Thyroid gland (tissue), 4 donors: Measurements from ENCODE around the gene DPP6. TPM values are rescaled to one million over a fixed set of nuclear protein-coding genes. Genes with fewer than 3 reads are reported as not detected.

ENCODE experiments used
- DNase-seq, 2 donors: peaks; one replicate each; pipeline ENCODE4 v3.0.0-alpha.2; 2019
- H3K27ac ChIP-seq, 3 donors: fragments of 200-600 bp; sonication (generic); 1 replicate in 2 of 3; 2 replicates in 1 of 3; pipeline ENCODE4 v1.5.1; 2016 to 2019; ENCODE audit warnings: mild to moderate bottlenecking in 1 of 3, moderate library complexity in 1 of 3
- H3K27me3 ChIP-seq: fragments of 200-600 bp; sonication (generic); one replicate; pipeline ENCODE4 v1.5.1; 2019
- H3K36me3 ChIP-seq, 2 donors: fragments of 200-600 bp; sonication (generic); one replicate each; pipeline ENCODE4 v1.5.1; 2016 to 2019
- H3K4me1 ChIP-seq, 2 donors: fragments of 200-600 bp; sonication (generic); one replicate each; pipeline ENCODE4 v1.5.1; 2017 to 2019
- H3K4me3 ChIP-seq, 3 donors: fragments of 200-600 bp; sonication (generic); replicated peaks in 1 of 3; 1 replicate in 2 of 3; 2 replicates in 1 of 3; pipeline ENCODE4 v1.5.1; 2016; ENCODE audit warnings: mild to moderate bottlenecking in 1 of 3
- H3K9me3 ChIP-seq: fragments of 200-600 bp; sonication (generic); one replicate; pipeline ENCODE4 v1.5.1; 2017
- POLR2A ChIP-seq, 2 donors: fragments of 450-650 bp; IDR thresholded peaks; one replicate each; pipeline ENCODE4 v1.6.1; 2017; ENCODE audit warnings: antibody characterized with exemption in 2 of 2, mild to moderate bottlenecking in 2 of 2, moderate library complexity in 1 of 2
- WGBS, 2 donors: methylation state at CpG; one replicate each; pipeline ENCODE4 v1.1.5; 2017; 5-methylcytosine and 5-hydroxymethylcytosine counted together
- intact Hi-C: fragments of 100-400 bp; cut with DNase I; formaldehyde crosslinking; loops from one replicate; pipeline ENCODE4 v1.15.1; 2023
- total RNA-seq, 4 donors: library from RNA; depleted of rRNA; stranded (reverse); fragments of >200 nt; gene quantifications; one replicate each; pipeline ENCODE4 v1.2.3, GENCODE V29; 2016
- TF ChIP-seq, protein P1 (sequence below), 6 experiments: fragments of 200-600 bp in 3 of 6; fragments of 450-650 bp in 3 of 6; sonication (generic) in 3 of 6; IDR thresholded peaks; one replicate each; pipeline ENCODE4 v1.5.1; 2016 to 2019; ENCODE audit warnings: antibody characterized with exemption in 6 of 6, mild to moderate bottlenecking in 2 of 6, inconsistent platforms in 1 of 6, moderate library complexity in 1 of 6

DPP6 gene
- total RNA-seq, 4 donors from 2014 or later, result 50.7 to 97.7 (median 68.9) TPM

DNA sequence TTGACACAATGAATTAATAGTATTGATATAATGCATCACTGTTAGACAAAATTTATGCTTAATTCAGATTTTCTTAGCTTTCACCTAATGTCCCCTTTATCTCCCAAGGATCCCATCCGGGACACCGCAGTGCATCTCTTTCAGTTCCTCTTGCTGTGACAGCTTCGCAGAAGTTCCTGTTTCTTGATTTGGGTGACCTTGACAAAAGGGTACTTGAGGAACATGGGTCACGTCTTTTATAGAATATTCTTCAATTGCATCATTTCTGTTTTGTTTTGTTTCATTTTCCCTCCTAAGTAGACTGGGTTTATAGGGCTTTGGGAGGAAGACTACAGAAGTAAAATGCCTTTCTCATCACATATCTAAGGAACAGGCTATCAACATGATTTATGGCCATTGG lies 453.2 kb downstream of the DPP6 start:
- Histone ChIP-seq H3K9me3 (no peaks in the 10 kb centered on the region), H3K4me1 (no peaks in the 10 kb centered on the region), H3K4me3 (no peak overlapping the region), H3K27me3 (no peaks in the 10 kb centered on the region), H3K36me3 (no peaks in the 10 kb centered on the region), H3K27ac (no peak overlapping the region)
- TF ChIP-seq, protein P1, sequence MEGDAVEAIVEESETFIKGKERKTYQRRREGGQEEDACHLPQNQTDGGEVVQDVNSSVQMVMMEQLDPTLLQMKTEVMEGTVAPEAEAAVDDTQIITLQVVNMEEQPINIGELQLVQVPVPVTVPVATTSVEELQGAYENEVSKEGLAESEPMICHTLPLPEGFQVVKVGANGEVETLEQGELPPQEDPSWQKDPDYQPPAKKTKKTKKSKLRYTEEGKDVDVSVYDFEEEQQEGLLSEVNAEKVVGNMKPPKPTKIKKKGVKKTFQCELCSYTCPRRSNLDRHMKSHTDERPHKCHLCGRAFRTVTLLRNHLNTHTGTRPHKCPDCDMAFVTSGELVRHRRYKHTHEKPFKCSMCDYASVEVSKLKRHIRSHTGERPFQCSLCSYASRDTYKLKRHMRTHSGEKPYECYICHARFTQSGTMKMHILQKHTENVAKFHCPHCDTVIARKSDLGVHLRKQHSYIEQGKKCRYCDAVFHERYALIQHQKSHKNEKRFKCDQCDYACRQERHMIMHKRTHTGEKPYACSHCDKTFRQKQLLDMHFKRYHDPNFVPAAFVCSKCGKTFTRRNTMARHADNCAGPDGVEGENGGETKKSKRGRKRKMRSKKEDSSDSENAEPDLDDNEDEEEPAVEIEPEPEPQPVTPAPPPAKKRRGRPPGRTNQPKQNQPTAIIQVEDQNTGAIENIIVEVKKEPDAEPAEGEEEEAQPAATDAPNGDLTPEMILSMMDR (IDR thresholded peaks at IDR 0.05), result no peak
- TF ChIP-seq POLR2A (IDR thresholded peaks at IDR 0.05), result no peak
- WGBS, 2 donors, result 84 to 90% methylated on average over 4 of the region's 4 CpGs
- intact Hi-C loops, result no loop called here
- DNase-seq, result no peak

DNA sequence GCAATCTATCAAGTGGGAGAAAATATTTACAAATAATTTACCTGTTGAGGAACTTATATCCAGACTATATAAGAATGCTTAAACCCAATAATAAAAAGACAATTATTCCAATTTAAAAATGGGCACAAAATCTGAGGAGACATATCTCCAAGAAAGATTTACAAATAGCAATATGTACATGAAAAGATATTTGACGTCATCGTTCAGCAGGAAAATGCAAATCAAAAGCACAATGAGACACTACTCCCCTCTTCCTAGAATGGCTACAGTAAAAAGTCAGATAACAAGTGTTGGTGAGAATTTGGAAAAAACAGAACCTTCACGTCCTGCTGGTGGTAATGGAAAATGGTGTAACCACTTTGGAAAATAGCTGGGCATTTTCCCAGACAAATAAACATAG lies 457.0 kb downstream of the DPP6 start:
- Histone ChIP-seq H3K4me3 (no peak overlapping the region), H3K27me3 (no peaks in the 10 kb centered on the region), H3K36me3 (no peaks in the 10 kb centered on the region), H3K4me1 (no peaks in the 10 kb centered on the region), H3K9me3 (no peaks in the 10 kb centered on the region), H3K27ac (no peak overlapping the region)
- WGBS, 2 donors, result 76 to 80% methylated on average over 3 of the region's 3 CpGs
- DNase-seq, result no peak
- TF ChIP-seq, protein P1 (IDR thresholded peaks at IDR 0.05), result no peak
- TF ChIP-seq POLR2A (IDR thresholded peaks at IDR 0.05), result no peak
- intact Hi-C loops, result no loop called here

DNA sequence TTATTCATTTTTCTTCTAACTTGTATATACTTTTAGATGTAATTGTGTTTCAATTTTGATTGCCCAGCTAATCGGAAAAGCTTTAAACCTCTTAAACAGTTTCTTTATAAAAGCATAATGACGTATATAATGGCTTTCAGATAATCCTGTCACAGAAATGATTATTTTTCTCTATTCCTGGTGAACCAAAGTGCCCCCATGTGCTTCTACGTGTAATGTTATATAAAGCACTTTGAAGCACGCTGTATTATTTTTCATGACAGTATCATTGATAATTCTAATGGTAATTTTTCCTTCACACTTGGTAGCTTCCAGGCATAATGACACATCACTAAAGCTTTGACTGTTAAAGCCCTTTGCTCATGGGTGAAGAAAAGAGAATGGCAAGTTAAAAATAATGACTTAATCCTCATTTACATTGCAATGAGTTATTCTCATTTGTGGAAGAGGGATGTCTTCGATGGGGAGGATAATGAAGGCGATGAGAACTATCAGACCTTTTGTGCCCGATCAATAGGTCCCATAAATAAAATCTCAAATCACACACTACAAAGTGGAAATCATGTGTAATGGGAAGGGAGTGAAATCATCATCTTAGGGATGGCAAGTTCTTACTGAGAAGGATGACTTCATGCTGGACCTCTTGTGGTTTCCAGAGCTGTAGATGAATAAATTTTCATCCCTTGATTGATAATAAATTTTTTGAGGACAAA lies 460.1 kb downstream of the DPP6 start:
- no peaks in the 10 kb centered on the region for H3K27me3 ChIP-seq
- TF ChIP-seq, protein P1 (IDR thresholded peaks at IDR 0.05), result no peak
- no peak for TF ChIP-seq POLR2A (IDR thresholded peaks at IDR 0.05)
- H3K27ac ChIP-seq, result no peak overlapping the region
- DNase-seq, result no peak
- 92 to 93% methylated on average over 7 of the region's 7 CpGs for WGBS, 2 donors
- H3K36me3 ChIP-seq, result no peaks in the 10 kb centered on the region
- H3K9me3 ChIP-seq, result no peaks in the 10 kb centered on the region
- intact Hi-C loops, result no loop called here
- H3K4me3 ChIP-seq, result no peak overlapping the region
- H3K4me1 ChIP-seq, result no peaks in the 10 kb centered on the region

DNA sequence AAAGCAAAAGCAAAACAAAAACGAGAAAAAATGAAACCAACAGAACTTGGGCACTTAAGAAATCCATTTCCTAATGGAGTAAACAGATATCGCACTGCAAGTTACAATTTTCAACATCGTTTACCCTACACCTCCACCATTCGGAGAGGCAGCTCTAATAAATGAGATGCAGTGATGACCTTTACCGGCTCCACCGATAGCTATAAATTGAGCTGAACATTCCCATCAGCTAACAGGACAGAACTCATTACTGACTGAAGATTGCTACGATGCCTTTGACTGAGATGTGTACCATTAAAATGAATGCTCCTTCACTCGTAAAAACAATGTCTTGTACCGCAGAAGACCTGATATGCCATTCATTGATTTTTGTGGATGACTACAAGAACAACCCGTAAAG lies 465.6 kb downstream of the DPP6 start:
- Histone ChIP-seq H3K27ac (no peak overlapping the region), H3K27me3 (no peaks in the 10 kb centered on the region), H3K4me1 (no peaks in the 10 kb centered on the region), H3K4me3 (no peak overlapping the region), H3K9me3 (no peaks in the 10 kb centered on the region), H3K36me3 (no peaks in the 10 kb centered on the region)
- TF ChIP-seq POLR2A (IDR thresholded peaks at IDR 0.05), result no peak
- TF ChIP-seq, protein P1 (IDR thresholded peaks at IDR 0.05), result no peak
- DNase-seq, result no peak
- 93% methylated on average over 10 of the region's 10 CpGs for WGBS, 2 donors
- intact Hi-C loops, result no loop called here

DNA sequence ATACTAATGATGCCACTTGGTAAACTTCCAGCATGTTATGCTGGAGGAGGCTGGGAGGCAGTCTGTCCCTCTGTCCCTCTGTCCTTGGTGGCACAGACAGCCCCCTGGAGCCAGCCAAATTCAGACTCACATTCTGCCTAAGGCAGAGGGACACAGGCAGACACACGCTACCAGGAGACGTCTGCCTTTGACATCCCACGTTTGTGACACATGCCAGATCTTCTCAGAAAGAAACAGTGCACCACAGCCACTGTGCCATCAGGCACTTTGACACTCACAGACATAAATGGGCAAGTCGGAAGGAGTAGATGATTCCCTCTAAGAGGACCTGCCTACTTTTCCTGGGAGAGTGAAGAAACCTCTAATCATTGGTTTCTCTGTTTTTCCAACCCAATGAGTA lies 467.0 kb downstream of the DPP6 start:
- no peak overlapping the region for H3K27ac ChIP-seq
- no peaks in the 10 kb centered on the region for H3K36me3 ChIP-seq
- H3K4me3 ChIP-seq, result no peak overlapping the region
- intact Hi-C loops, result no loop called here
- no peaks in the 10 kb centered on the region for H3K9me3 ChIP-seq
- H3K27me3 ChIP-seq, result no peaks in the 10 kb centered on the region
- WGBS, 2 donors, result 94% methylated on average over 3 to 4 of the region's 4 CpGs
- no peak for DNase-seq
- TF ChIP-seq, protein P1 (IDR thresholded peaks at IDR 0.05), result no peak
- no peak for TF ChIP-seq POLR2A (IDR thresholded peaks at IDR 0.05)
- no peaks in the 10 kb centered on the region for H3K4me1 ChIP-seq
